Left ventricle myocardium inferior (tissue), 1 donor: ENCODE results near the gene TPPP2. TPM values are rescaled to one million over a fixed set of nuclear protein-coding genes. Genes with fewer than 3 reads are reported as not detected.
"Not testable (repeated sequence)": the region's sequence is repeated elsewhere in the genome, so short reads cannot be mapped to it uniquely, and the experiment has no call there.

Source experiments
- DNase-seq: peaks from one replicate; pipeline ENCODE4 v3.0.0-alpha.2; 2020
- H3K27ac ChIP-seq: fragments of 200-600 bp; replicated peaks from 2 replicates; pipeline ENCODE4 v1.8.0; 2021
- H3K27me3 ChIP-seq: fragments of 200-600 bp; 2 replicates; pipeline ENCODE4 v1.8.0; 2021; ENCODE audit warnings: low read depth
- H3K36me3 ChIP-seq: fragments of 200-600 bp; 2 replicates; pipeline ENCODE4 v1.8.0; 2021
- H3K4me1 ChIP-seq: fragments of 200-600 bp; 2 replicates; pipeline ENCODE4 v1.8.0; 2021
- H3K4me3 ChIP-seq: fragments of 200-600 bp; 2 replicates; pipeline ENCODE4 v1.8.0; 2021; ENCODE audit warnings: mild to moderate bottlenecking, moderate library complexity
- H3K9me3 ChIP-seq: fragments of 200-600 bp; replicated peaks from 2 replicates; pipeline ENCODE4 v1.8.0; 2021
- intact Hi-C: fragments of 100-400 bp; cut with micrococcal nuclease; formaldehyde crosslinking; loops from one replicate; pipeline ENCODE4 v1.11.0; 2022
- total RNA-seq: library from RNA; stranded (reverse); fragmentation: NEBNext Ultra II Directional; extraction: Animal tissue kit (Norgen Biotek cat#: 25700); gene quantifications from one replicate; pipeline ENCODE4 v1.2.1, GENCODE V29; 2021
- TF ChIP-seq, protein P1 (sequence below): fragments of 200-600 bp; IDR thresholded peaks from 2 replicates; pipeline ENCODE4 v1.8.0; 2021; ENCODE audit warnings: antibody characterized with exemption, mild to moderate bottlenecking, borderline replicate concordance
- donor health status: DM: no; HTN: yes; CAD: no; lungs with severe emphysema.

Gene TPPP2
- total RNA-seq, 1 donor from 2014 or later = 1.6 TPM

DNA sequence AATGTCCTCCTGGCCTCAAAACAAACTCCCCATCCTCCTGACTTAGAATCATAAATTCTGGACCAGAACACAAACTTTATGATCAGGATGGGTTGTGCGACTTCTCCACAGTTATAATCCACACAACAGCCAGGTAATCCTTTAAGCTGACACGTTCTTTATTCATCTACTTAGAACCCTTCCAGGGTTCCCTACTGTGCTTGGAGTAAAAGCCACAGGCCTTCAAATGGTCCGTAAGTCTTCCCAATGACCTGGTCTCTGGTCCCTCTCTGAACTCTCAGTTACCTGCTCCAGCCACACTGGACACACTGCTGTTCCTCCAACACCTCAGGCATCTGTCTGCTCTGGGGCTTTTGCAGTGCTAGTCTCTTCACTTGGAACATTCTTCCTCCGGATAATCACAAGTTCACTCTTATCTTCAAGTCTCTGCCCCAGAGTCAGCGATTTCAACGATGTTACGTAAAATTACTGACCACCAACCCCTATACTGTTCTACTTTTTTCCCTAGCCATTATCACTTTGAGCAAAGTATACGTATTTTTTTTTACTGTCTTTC lies 10.4 kb downstream of the TPPP2 start:
- Histone ChIP-seq H3K27ac (peak overlapping the region; percentile 88), H3K36me3 (no peaks in the 10 kb centered on the region), H3K4me3 (no peak overlapping the region), H3K27me3 (no peaks in the 10 kb centered on the region), H3K4me1 (peaks cover 48% of the 10 kb centered on the region), H3K9me3 (no peaks in the 10 kb centered on the region)
- TF ChIP-seq, protein P1, sequence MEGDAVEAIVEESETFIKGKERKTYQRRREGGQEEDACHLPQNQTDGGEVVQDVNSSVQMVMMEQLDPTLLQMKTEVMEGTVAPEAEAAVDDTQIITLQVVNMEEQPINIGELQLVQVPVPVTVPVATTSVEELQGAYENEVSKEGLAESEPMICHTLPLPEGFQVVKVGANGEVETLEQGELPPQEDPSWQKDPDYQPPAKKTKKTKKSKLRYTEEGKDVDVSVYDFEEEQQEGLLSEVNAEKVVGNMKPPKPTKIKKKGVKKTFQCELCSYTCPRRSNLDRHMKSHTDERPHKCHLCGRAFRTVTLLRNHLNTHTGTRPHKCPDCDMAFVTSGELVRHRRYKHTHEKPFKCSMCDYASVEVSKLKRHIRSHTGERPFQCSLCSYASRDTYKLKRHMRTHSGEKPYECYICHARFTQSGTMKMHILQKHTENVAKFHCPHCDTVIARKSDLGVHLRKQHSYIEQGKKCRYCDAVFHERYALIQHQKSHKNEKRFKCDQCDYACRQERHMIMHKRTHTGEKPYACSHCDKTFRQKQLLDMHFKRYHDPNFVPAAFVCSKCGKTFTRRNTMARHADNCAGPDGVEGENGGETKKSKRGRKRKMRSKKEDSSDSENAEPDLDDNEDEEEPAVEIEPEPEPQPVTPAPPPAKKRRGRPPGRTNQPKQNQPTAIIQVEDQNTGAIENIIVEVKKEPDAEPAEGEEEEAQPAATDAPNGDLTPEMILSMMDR = peak; percentile 13
- no peak for DNase-seq
- intact Hi-C loops = loop anchor here (2.0 kb wide), 1 partner anchor 26 kb away; no protein-coding TSS in a partner anchor

DNA sequence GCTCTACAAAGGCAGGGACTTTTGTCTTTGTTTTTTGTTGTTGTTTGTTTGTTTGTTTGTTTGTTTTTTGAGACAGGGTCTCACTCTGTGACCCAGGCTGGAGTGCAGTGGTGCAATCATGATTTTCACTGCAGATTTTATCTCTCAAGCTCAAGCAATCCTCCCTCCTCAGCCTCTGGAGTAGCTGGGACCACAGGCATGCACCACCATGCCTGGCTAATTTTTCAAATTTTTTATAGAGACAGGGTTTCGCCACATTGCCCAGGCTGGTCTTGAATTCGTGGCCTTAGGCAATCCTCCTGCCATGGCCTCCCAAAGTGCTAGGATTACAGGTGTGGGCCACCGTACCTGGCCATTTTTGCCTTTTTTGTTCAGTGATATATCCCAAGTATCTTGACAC lies 10.9 kb downstream of the TPPP2 start:
- not testable (repeated sequence) for DNase-seq, H3K36me3 ChIP-seq, H3K9me3 ChIP-seq, H3K27me3 ChIP-seq, H3K27ac ChIP-seq, H3K4me3 ChIP-seq
- intact Hi-C loops = loop anchor here (2.0 kb wide), 1 partner anchor 26 kb away; no protein-coding TSS in a partner anchor
- peaks cover 48% of the 10 kb centered on the region for H3K4me1 ChIP-seq

DNA sequence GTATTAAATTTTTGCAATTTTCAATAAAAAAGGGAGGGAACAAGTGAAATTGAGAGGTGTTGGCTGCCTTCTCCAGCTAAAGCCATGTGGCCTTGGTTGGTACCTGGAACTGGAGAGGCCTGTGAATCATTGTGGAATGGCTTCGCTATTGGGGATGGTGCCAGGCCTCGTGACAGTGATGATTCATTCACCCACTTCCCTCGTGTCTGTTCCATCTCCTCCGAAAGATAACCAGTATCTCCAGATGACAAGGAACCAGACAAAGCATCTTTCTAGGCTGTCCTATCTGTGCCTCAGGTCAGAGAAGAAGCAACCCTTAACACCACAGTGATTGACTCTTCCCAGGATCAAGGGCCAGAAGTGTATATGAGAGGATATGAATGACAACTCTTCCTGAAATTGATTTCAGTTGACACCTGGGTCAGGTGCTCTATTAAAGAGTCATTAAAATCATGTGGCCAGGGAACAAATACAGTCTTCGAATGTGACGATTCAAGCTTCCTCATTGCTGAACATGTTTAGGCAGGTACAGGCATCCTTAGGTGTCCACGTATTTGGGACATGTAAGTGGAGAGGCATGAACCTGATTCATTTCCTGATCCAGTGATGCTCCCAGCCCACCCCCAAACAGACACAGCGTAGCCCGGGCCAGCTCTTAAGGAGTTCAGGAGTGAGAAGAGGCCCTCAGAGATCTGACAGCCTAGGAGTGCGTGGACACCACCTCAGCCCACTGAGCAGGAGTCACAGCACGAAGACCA lies 11.8 kb downstream of the TPPP2 start, which contains the start of gene RNASE7:
Gene RNASE7, plus strand, starts transcription at position 687 of the 758 bp plus-strand sequence. CDS start 631 bp downstream, outside the sequence.
- TF ChIP-seq, protein P1 = no peak
- intact Hi-C loops = loop anchor here (2.0 kb wide), 1 partner anchor 27 kb away; no protein-coding TSS in a partner anchor
- H3K9me3 ChIP-seq = no peaks in the 10 kb centered on the region
- no peak for DNase-seq
- H3K4me1 ChIP-seq = peaks cover 48% of the 10 kb centered on the region
- H3K4me3 ChIP-seq = peak within 1 kb of the TSS; percentile 5
- no peaks in the 10 kb centered on the region for H3K27me3 ChIP-seq
- no peaks in the 10 kb centered on the region for H3K36me3 ChIP-seq
- peak within 1 kb of the TSS; percentile 77 for H3K27ac ChIP-seq

DNA sequence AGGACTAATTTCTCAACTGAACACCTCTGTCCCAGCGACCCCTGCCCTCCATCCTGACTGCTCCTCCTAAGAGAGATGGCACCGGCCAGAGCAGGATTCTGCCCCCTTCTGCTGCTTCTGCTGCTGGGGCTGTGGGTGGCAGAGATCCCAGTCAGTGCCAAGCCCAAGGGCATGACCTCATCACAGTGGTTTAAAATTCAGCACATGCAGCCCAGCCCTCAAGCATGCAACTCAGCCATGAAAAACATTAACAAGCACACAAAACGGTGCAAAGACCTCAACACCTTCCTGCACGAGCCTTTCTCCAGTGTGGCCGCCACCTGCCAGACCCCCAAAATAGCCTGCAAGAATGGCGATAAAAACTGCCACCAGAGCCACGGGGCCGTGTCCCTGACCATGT lies 12.9 kb downstream of the TPPP2 start:
- Histone ChIP-seq H3K27me3 (no peaks in the 10 kb centered on the region), H3K4me3 (peak overlapping the region; percentile 5), H3K36me3 (no peaks in the 10 kb centered on the region), H3K27ac (peak overlapping the region; percentile 77), H3K9me3 (no peaks in the 10 kb centered on the region), H3K4me1 (peaks cover 56% of the 10 kb centered on the region)
- no peak for DNase-seq
- TF ChIP-seq, protein P1 = no peak
- intact Hi-C loops = no loop called here

DNA sequence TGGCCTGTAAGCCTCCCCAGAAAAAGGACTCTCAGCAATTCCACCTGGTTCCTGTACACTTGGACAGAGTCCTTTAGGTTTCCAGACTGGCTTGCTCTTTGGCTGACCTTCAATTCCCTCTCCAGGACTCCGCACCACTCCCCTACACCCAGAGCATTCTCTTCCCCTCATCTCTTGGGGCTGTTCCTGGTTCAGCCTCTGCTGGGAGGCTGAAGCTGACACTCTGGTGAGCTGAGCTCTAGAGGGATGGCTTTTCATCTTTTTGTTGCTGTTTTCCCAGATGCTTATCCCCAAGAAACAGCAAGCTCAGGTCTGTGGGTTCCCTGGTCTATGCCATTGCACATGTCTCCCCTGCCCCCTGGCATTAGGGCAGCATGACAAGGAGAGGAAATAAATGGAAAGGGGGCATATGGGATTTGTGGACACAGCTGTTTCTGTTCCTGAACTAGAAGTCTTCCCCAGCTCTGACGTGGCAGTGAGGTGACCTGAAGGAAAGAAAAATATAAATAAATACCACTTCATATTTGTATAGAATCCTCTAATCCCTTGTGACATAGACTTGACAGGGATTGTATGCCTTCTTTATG lies 13.5 kb downstream of the TPPP2 start:
- DNase-seq = no peak
- TF ChIP-seq, protein P1 = no peak
- Histone ChIP-seq H3K27ac (peak overlapping the region; percentile 77), H3K4me3 (peak overlapping the region; percentile 5), H3K9me3 (no peaks in the 10 kb centered on the region), H3K27me3 (no peaks in the 10 kb centered on the region), H3K36me3 (no peaks in the 10 kb centered on the region), H3K4me1 (peaks cover 56% of the 10 kb centered on the region)
- intact Hi-C loops = no loop called here
